MM.1S (cell line): Measurements from ENCODE around the gene ITPR3.

ENCODE experiments used
- EZH2phosphoT487 ChIP-seq: fragments of 300-600 bp; sonication (generic); IDR thresholded peaks from 2 replicates; pipeline ENCODE4 v1.6.1; 2018; ENCODE audit warnings: antibody characterized with exemption, low read length
- TF ChIP-seq, protein P1 (sequence below): fragments of 300-600 bp; sonication (generic); IDR thresholded peaks from 2 replicates; pipeline ENCODE4 v1.5.1; 2016; ENCODE audit warnings: antibody characterized with exemption, low read length, mixed read lengths

DNA sequence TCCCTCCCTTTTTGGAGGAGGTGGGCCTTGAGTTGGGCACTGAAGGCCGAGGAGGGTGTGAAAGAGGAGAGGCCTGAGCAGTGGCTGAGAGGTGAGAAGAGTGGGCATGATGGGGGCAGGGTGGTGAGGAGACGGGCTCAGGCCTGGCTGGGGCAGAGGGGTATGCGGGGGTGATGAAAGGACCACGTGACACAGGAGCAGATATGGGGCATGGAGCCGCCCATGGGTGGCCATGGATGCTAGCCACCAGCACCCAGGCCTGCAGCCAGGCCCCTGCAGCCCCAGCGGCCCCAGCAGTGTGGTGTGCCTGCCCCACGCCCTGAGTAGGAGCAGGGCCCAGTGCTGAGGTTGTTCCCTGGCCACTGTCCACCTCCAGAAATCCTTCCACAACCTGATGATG is 63.9 kb downstream of the ITPR3 start:
- TF ChIP-seq, protein P1, sequence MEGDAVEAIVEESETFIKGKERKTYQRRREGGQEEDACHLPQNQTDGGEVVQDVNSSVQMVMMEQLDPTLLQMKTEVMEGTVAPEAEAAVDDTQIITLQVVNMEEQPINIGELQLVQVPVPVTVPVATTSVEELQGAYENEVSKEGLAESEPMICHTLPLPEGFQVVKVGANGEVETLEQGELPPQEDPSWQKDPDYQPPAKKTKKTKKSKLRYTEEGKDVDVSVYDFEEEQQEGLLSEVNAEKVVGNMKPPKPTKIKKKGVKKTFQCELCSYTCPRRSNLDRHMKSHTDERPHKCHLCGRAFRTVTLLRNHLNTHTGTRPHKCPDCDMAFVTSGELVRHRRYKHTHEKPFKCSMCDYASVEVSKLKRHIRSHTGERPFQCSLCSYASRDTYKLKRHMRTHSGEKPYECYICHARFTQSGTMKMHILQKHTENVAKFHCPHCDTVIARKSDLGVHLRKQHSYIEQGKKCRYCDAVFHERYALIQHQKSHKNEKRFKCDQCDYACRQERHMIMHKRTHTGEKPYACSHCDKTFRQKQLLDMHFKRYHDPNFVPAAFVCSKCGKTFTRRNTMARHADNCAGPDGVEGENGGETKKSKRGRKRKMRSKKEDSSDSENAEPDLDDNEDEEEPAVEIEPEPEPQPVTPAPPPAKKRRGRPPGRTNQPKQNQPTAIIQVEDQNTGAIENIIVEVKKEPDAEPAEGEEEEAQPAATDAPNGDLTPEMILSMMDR = no peak
- TF ChIP-seq EZH2phosphoT487 = no peak
